Right renal cortex interstitium (tissue), 3 donors: ENCODE measurements around the gene CHST8. TPM values are rescaled to one million over a fixed set of nuclear protein-coding genes. Genes with fewer than 3 reads are reported as not detected.

Experiments
- DNase-seq, 3 donors: peaks; one replicate each; pipeline ENCODE4 v3.0.0-alpha.2; 2013; ENCODE audit warnings: low read depth in 3 of 3, low spot score in 2 of 3
- polyA plus RNA-seq, 3 donors: library from polyadenylated mRNA; unstranded; fragments of 120-200 nt; gene quantifications; one replicate each; pipeline ENCODE4 v1.2.1, GENCODE V29; 2013; ENCODE audit not compliant: insufficient read length in 3 of 3

CHST8 gene
- polyA plus RNA-seq, 3 donors, result 0.12 to 0.27 (median 0.24) TPM

- no peak for DNase-seq
These were observed 200.1 kb downstream of the CHST8 start for GRCh38 chr19:33821871-33822270.

Other genes starting within 250 kb of the CHST8 start
- 10 to 100 TPM; 24.0 to 26.3 (median 25.8) TPM for gene CEBPG, start 248.2 kb upstream of the CHST8 start, polyA plus RNA-seq
- 100 to 1,000 TPM; 112 to 141 (median 123) TPM for gene PEPD, start 100.2 kb upstream of the CHST8 start, polyA plus RNA-seq
- 10 to 100 TPM; 38.2 to 41.9 (median 39.7) TPM for gene KCTD15, start 174.9 kb downstream of the CHST8 start, polyA plus RNA-seq